Gastrocnemius medialis (tissue), 4 donors: Measurements from ENCODE around the gene VPS37C. TPM values are rescaled to one million over a fixed set of nuclear protein-coding genes. Genes with fewer than 3 reads are reported as not detected.
A peak's percentile ranks its signal among the peaks of the same experiment; 100 is the strongest.

ENCODE experiments used
- ATAC-seq, 2 donors: fragments of 150-250 bp; one replicate each; pipeline ENCODE4 v1.9.1; 2016
- DNase-seq, 2 donors: peaks; one replicate each; pipeline ENCODE4 v3.0.0-alpha.2; 2019
- H3K27ac ChIP-seq, 4 donors: fragments of 200-600 bp; sonication (generic); 1 replicate in 1 of 4; 2 replicates in 3 of 4; pipeline ENCODE4 v1.5.1; 2016 to 2018; ENCODE audit warnings: mild to moderate bottlenecking in 2 of 4, moderate library complexity in 1 of 4
- H3K27me3 ChIP-seq, 3 donors: fragments of 200-600 bp; sonication (generic) in 2 of 3; 1 replicate in 1 of 3; 2 replicates in 2 of 3; pipeline versions ENCODE4 v1.5.1 to v1.6.0; 2016 to 2019; ENCODE audit warnings: mild to moderate bottlenecking in 1 of 3, moderate library complexity in 1 of 3
- H3K36me3 ChIP-seq, 2 donors: fragments of 200-600 bp; sonication (generic) in 1 of 2; one replicate each; pipeline ENCODE4 v1.5.1; 2017 to 2018
- H3K4me1 ChIP-seq, 2 donors: fragments of 200-600 bp; sonication (generic) in 1 of 2; one replicate each; pipeline ENCODE4 v1.5.1; 2016 to 2017; ENCODE audit warnings: mild to moderate bottlenecking in 2 of 2
- H3K4me3 ChIP-seq, 4 donors: fragments of 200-600 bp; sonication (generic) in 3 of 4; 1 replicate in 1 of 4; 2 replicates in 3 of 4; pipeline ENCODE4 v1.5.1; 2016 to 2019; ENCODE audit warnings: mild to moderate bottlenecking in 2 of 4
- H3K9me3 ChIP-seq, 3 donors: fragments of 200-600 bp; sonication (generic) in 2 of 3; 1 replicate in 1 of 3; 2 replicates in 2 of 3; pipeline ENCODE4 v1.5.1; 2016 to 2019
- CTCF ChIP-seq, 5 experiments: fragments of 450-650 bp in 3 of 5; fragments of 200-600 bp in 2 of 5; sonication (generic) in 2 of 5; IDR thresholded peaks in 4 of 5; conservative IDR thresholded peaks in 1 of 5; 1 replicate in 4 of 5; 2 replicates in 1 of 5; pipeline ENCODE4 v1.5.1; 2016 to 2019; ENCODE audit warnings: antibody characterized with exemption in 5 of 5, mild to moderate bottlenecking in 3 of 5, moderate library complexity in 3 of 5
- POLR2A ChIP-seq, 2 donors: fragments of 450-650 bp; IDR thresholded peaks; one replicate each; pipeline ENCODE4 v1.6.1; 2017; ENCODE audit warnings: antibody characterized with exemption in 2 of 2, mild to moderate bottlenecking in 2 of 2, moderate library complexity in 2 of 2
- in situ Hi-C, 4 donors: fragments of 200-750 bp; cut with MboI; loops; one replicate each; pipeline versions ENCODE4 v1.15.0 to v1.8.0; 2017; ENCODE audit warnings: low sequenced_read_pairs in 4 of 4
- intact Hi-C: fragments of 100-400 bp; cut with DNase I; formaldehyde crosslinking; loops from one replicate; pipeline ENCODE4 v1.15.1; 2023; ENCODE audit warnings: low total_unique reads
- total RNA-seq, 4 donors: library from RNA; depleted of rRNA; stranded (reverse); fragments of >200 nt; gene quantifications; one replicate each; pipeline versions ENCODE4 v1.1.0 to v1.2.3, GENCODE V29; 2016

Gene VPS37C
- total RNA-seq, 4 donors from 2014 or later: 17.7 to 27.1 (median 23.5) TPM

- intact Hi-C loops: no loop called here
- in situ Hi-C loops: loop anchor here in 1 of 4 donors (25.0 kb wide), 1 partner anchor 251 kb away; the partner anchor contains the start of genes PRPF19, TMEM109 and TMEM132A
- Histone ChIP-seq H3K4me1 (peaks cover 23 to 29% of the 10 kb centered on the region in 2 donors), H3K27ac (no peak overlapping the region), H3K36me3 (no peaks in the 10 kb centered on the region), H3K4me3 (no peak overlapping the region), H3K9me3 (no peaks in the 10 kb centered on the region), H3K27me3 (no peaks in the 10 kb centered on the region)
- TF ChIP-seq POLR2A (IDR thresholded peaks at IDR 0.05): no peak
- TF ChIP-seq CTCF (IDR thresholded peaks at IDR 0.05 in 4 of 5, conservative IDR thresholded peaks at IDR 0.05 in 1 of 5): no peak
- ATAC-seq (no peak), DNase-seq (no peak)
These were observed 1.8 kb upstream of the VPS37C start for GRCh38 chr11:61163021-61163420.

- in situ Hi-C loops (loop anchor here in 1 of 4 donors (25.0 kb wide), 1 partner anchor 250 kb away; the partner anchor contains the start of genes PRPF19, TMEM109 and TMEM132A), intact Hi-C loops (no loop called here)
- peak overlapping the region; percentile 86 to 97 (median 96) for H3K27ac ChIP-seq
- H3K27me3 ChIP-seq: no peaks in the 10 kb centered on the region
- H3K4me1 ChIP-seq: peaks cover 23 to 29% of the 10 kb centered on the region in 2 donors
- DNase-seq (peak in 1 of 2 donors; percentile 29), ATAC-seq (peak in 1 of 2 donors; percentile 37)
- TF ChIP-seq CTCF (IDR thresholded peaks at IDR 0.05 in 4 of 5, conservative IDR thresholded peaks at IDR 0.05 in 1 of 5) (no peak), POLR2A (IDR thresholded peaks at IDR 0.05) (no peak)
- no peaks in the 10 kb centered on the region for H3K9me3 ChIP-seq
- peak overlapping the region; percentile 64 to 94 (median 70) for H3K4me3 ChIP-seq
- no peaks in the 10 kb centered on the region for H3K36me3 ChIP-seq
These were observed 1.1 kb upstream of the VPS37C start for GRCh38 chr11:61162092-61162941.

- Histone ChIP-seq H3K27ac (peak overlapping the region; percentile 86 to 97 (median 96)), H3K9me3 (no peaks in the 10 kb centered on the region), H3K36me3 (no peaks in the 10 kb centered on the region), H3K4me1 (peaks cover 23 to 29% of the 10 kb centered on the region in 2 donors), H3K4me3 (peak overlapping the region; percentile 64 to 94 (median 70)), H3K27me3 (no peaks in the 10 kb centered on the region)
- intact Hi-C loops (loop anchor here (1.0 to 2.0 kb wide), 2 partner anchors 254 to 318 kb away; partner anchors contain the start of genes CCDC86 and PRPF19), in situ Hi-C loops (loop anchor here in 1 of 4 donors (25.0 kb wide), 1 partner anchor 248 kb away; the partner anchor contains the start of genes PRPF19, TMEM109 and TMEM132A)
- ATAC-seq: no peak
- TF ChIP-seq POLR2A (IDR thresholded peaks at IDR 0.05): no peak
- TF ChIP-seq CTCF (IDR thresholded peaks at IDR 0.05 in 4 of 5, conservative IDR thresholded peaks at IDR 0.05 in 1 of 5): no peak
- DNase-seq: no peak
These were observed 588 bp downstream of the VPS37C start for GRCh38 chr11:61160487-61161189.

- no peaks in the 10 kb centered on the region for H3K27me3 ChIP-seq
- H3K9me3 ChIP-seq: no peaks in the 10 kb centered on the region
- in situ Hi-C loops: loop anchor here in 1 of 4 donors (25.0 kb wide), 1 partner anchor 247 kb away; the partner anchor contains the start of genes PRPF19, TMEM109 and TMEM132A
- TF ChIP-seq POLR2A (IDR thresholded peaks at IDR 0.05): no peak
- TF ChIP-seq CTCF (IDR thresholded peaks at IDR 0.05 in 4 of 5, conservative IDR thresholded peaks at IDR 0.05 in 1 of 5): no peak
- H3K36me3 ChIP-seq: no peaks in the 10 kb centered on the region
- no peak for DNase-seq
- no peak for ATAC-seq
- no peak overlapping the region for H3K4me3 ChIP-seq
- peaks cover 26 to 29% of the 10 kb centered on the region in 2 donors for H3K4me1 ChIP-seq
- intact Hi-C loops: no loop called here
- H3K27ac ChIP-seq: peak overlapping the region; percentile 32 to 95 (median 52)
These were observed 2.4 kb downstream of the VPS37C start for GRCh38 chr11:61158691-61159381.
